ENCODE data around the gene SYNC.
"Not testable (repeated sequence)": the region's sequence is repeated elsewhere in the genome, so short reads cannot be mapped to it uniquely, and the experiment has no call there.

The SYNC gene

GRCh38 chr1:32642292-32642827, 60.2 kb downstream of the SYNC start:
- not testable (repeated sequence) for DNase-seq (ENCODE audit: low read depth)

GRCh38 chr1:32639489-32640075, 63.0 kb downstream of the SYNC start:
- no peak for DNase-seq (ENCODE audit: low read depth)

GRCh38 chr1:32636914-32637645, 65.5 kb downstream of the SYNC start:
- no peak for DNase-seq (ENCODE audit: low read depth)

GRCh38 chr1:32635508-32636277, 66.9 kb downstream of the SYNC start:
- DNase-seq (ENCODE audit: low read depth): no peak

- DNase-seq (ENCODE audit: low read depth): no peak
Observed at GRCh38 chr1:32632829-32633228, 69.7 kb downstream of the SYNC start.

GRCh38 chr1:32630173-32630572, 72.4 kb downstream of the SYNC start:
- not testable (repeated sequence) for DNase-seq (ENCODE audit: low read depth)

Data from stromal cell of bone marrow (primary cell).